ENCODE data around the gene STX18.
"Not testable (repeated sequence)": the region's sequence is repeated elsewhere in the genome, so short reads cannot be mapped to it uniquely, and the experiment has no call there.

The STX18 gene

GRCh38 chr4:4438891-4439290, 103.0 kb downstream of the STX18 start:
- no peak for DNase-seq (ENCODE audit: low read depth in 3 of 3)

DNA sequence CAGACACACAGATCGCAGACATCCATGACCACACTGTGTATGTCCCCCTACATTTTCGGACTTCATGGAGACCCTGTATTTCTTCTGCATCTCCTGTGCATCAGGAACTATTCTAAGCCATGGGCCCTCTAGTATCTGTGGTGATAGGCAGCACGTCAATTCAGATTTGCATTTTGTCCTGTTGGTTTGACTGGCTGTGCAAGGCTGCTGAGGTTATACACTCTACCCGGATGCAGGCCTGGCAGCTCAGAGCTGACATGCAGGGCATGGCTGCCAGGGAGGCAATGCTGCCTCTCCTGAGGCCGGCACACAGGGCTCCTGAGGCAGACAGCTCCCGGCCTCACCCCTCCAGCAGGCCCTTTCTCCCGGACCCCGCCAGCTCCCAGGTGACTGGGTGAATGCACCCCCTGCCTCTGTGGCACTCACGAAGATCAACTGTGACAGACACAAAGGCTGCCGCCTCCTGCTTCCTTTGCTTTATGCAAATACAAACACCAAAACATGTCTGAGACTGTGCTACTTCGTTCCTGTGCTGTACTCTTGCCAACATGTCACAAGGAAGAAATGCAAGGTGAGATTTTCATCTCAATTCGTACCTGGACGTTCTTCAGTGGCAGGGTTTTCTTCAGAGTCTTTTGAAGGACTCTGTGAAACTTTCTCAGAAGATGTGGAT, 103.9 kb downstream of the STX18 start:
- no peak for DNase-seq (ENCODE audit: low read depth in 3 of 3)

DNA sequence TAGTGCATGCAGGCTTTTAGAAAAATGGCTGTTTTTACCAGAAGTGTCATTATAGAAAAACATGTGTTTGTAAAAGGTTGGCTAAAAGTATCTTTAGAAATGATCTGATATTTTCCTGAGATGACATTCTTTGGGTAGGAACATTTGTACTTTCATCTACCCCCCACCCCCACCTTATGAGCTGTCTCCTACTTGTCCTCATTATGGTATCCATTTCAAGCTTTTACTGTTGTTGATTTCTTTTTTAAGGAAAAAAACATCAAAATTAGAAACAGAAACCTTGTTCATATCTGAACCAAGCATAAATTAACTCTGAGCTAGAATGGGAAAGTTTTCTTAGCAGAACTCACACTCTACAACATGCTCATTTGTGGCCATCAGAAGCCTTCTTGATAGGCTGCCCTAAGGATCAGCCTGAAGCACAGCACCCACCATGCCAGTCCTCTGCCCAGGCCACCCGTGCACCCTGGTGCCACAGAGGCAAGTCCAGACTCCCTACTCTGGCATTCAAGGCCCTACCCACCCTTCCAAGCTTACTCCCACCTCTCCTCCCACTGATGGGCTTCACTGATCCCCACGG, 105.5 kb downstream of the STX18 start:
- DNase-seq (ENCODE audit: low read depth in 3 of 3), result no peak

GRCh38 chr4:4433941-4434340, 107.9 kb downstream of the STX18 start:
- no peak for DNase-seq (ENCODE audit: low read depth in 3 of 3)

GRCh38 chr4:4432341-4433125, 109.3 kb downstream of the STX18 start:
- no peak for DNase-seq (ENCODE audit: low read depth in 3 of 3)

- peak; percentile 11 to 47 (median 14) for DNase-seq (ENCODE audit: low read depth in 3 of 3)
Measured at GRCh38 chr4:4430492-4431195, 111.2 kb downstream of the STX18 start.

DNA sequence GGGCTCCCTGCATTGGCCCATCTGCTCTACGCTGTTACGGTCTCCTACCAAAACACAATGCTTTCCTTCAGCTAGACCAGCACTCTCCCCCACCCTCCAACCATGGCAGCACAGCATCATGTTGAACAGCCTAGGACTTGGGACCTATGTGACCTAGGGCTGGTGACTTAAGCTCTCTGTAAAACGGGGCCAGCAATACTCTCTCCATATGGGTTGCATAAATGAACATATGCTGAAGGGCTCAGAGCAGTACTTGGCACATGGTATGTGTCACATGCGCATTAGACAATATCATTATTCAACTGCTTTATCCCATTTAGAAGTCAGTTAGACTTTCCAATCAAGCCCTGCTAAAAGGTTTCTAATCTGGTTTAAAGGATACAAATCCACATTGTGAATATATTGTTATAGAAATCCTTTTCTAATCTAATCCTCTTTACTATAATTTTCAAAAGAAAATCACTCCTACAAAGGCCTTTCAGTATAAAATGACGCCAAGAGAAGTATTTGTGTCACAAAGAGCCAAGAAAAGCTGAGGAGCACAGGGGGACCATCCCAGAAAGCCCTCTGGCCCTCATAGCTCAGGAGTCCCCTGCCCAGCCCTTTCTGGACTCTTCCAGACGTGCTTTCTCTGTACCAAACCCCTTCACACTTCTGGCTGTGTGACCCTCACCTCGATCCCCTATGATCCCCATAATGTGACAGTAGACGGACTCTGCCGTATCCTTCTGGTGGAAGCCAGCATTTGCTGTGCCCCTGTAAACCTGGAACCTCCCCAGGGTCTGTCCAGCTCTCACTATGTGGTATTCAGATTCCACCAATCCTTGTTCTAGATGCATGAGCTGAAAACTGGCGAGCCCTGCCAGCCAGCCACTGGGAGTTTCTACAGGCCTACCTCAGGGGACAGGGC, 112.6 kb downstream of the STX18 start:
- DNase-seq (ENCODE audit: low read depth in 3 of 3), result no peak

- no peak for DNase-seq (ENCODE audit: low read depth in 3 of 3)
Measured at GRCh38 chr4:4427886-4428285, 114.0 kb downstream of the STX18 start.

DNA sequence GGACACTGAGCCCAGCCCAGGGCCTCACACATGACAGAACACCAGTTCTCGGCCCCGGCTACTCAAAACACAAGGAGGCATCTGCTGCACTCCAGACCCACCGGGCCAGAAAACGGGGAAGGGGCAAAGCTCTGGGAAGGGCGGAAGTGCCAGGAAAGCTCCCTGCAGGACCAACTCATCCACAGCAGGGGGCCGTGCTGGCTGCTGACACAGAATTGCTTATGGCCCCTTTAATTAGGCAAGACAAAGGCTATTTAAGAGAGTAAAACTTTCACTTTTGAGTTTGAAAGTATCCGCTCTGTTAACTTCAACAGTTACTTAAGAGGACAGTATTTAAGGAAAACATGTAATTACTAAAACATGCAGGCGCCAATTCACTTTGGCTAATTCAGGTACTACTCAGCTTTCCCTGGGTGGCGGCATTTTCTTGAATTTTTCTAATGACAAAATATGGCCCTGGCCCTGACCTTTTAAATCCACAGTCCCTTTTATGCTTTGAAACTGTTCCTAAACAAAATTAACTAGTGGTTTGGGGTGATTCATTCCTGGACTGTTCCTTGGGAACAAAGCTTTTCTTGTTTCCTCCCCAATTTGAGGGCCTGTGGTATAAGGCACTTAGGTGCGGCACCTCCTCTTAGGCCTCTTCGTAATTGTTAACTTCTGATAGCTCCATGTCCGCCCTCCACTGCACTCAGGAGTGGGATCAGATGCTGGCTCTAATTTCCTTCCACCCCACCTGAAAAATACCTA, 114.6 kb downstream of the STX18 start:
- no peak for DNase-seq (ENCODE audit: low read depth in 3 of 3)

DNA sequence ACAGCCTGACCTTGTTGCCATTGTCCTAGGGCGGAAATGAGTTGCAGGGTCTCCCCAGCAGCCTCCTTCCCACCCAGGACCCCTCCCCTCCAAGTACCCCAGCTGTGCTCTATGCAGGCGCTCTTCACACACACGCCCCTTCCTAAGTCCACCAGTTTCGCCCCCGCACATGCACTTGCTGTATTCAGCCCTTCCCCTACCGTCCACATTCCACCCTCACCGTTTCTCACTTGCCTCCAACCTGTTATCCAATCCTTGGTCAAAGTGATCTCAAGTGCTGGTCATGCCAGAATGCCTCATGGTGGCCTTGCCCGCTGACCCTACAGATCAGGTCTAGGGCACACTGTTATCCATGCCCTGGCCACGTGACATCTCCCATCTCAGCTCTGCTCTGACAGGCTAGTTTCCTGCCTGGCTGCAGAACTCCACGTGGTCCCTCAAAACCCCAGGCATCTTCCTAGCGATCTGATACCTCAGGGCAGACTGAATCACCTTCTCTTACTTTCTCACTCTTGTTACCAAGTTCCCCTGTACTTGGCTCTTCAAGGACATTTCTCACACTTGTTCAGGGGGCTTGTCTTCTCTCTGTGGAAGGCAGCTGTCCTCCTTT, 115.2 kb downstream of the STX18 start:
- no peak for DNase-seq (ENCODE audit: low read depth in 3 of 3)

DNA sequence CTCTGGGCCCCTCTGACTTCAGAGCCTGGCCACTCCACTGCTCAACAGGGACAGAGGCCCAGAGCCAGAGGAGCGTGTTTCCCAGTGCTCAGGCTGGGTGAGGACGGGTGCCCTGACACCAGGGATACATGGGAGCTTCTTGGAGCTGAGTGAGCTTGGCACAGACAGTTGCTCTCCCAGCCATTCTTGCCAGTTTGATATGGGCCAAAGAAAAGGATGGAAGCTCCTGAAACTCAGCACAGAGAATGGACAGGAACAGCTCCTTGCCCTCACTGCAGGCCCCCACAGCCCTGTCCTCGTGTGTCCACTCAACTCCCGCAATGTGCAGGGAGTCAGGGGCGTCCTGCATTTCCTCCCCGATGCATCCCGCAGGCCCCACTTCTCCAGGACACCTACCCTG, 116.2 kb downstream of the STX18 start:
- DNase-seq (ENCODE audit: low read depth in 3 of 3), result no peak

DNA sequence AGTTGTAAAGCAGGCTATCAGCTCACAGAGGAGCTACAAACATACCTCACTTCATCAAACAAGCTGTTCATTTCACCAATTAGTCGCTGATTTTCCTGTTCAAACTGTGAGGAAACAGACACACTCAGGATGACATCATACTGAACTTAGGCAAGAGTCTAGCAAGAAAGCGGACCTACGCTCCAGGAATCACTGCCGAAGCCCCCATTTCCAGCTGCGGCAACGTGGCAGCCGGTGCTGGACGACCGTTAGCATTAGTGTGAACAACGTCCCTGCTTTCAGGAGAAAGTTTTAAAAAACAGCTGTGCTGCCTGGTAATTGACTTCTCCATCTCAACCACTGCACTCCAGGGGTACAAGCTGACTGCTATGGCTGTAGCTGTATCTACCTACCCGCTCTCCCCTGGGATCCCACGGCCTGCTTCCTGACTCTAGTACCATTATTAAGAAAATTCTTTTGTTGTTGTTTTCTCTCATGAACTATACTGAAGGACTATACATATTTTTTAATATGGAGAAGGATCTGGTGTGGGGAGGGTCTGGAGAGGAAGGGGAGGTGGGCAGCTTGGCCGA, 116.6 kb downstream of the STX18 start:
- no peak for DNase-seq (ENCODE audit: low read depth in 3 of 3)

GRCh38 chr4:4424499-4425115, 117.2 kb downstream of the STX18 start:
- no peak for DNase-seq (ENCODE audit: low read depth in 3 of 3)

DNA sequence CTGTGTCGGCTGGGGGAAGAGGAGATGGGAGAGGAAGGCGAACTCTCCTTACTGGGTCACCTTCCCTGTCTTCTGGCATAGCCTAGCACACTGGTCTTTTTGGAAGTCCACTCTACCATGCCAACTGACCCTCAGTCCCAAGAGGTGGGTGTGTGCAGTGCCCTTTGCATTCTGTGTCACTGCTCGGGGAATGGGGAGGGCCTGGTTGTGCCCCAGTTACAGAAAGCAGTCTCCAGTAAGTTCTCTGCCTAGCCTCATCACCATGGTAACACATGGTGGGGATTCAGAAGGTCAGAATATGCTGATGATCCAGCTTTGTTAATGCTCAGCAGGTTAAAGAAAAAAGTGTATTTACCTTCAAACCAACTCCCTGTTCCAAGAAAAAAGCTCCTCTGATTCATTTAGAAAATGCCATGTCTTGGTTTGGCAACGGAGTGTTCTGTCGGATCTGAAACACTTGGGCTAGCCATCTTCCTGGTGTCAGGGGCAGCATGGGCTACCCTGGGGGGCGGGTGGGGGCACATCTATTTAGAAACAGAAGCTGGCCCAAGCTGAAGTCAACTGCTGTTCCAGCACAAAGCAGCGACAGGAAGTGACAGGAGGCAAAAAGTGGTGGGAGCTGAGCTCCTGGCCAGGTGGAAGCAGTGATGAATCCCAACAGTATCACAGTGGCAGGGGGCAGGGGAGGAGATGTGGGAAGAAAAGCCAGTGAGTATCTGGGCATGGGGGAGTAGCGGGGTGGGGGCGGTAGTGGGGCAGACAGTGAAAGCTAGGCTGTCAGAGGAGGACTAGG, 117.9 kb downstream of the STX18 start:
- DNase-seq (ENCODE audit: low read depth in 3 of 3), result no peak

DNA sequence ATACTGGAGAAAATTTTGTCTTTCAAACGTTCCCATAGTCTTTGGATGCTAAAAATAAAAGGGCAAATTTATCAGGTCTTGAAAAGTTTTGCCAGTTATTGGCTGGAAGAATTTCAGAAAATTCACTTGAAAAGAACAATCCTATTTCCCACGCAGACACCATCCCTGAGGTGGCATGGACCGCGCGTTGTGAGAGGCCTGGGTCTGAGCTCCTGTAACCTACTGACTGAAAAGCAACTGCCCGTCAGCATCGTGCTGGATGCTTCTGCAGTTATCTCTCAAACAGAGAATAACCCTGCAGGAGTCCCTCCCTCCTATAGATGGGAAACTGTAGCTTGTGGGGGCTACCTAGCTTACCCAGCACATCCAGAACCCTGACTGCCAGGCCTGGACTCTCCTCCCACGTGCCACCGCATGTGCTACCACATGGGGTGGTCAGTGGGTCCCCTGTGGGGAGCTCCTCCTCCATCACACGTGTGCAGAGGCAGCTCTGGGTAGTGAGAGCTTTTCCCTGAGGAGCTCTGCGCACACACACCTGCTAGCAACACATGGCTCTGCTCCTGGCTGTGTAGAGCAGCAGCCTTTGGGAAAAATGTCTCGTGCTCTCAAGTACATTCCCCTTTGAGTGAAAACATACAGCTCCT, 118.9 kb downstream of the STX18 start:
- no peak for DNase-seq (ENCODE audit: low read depth in 3 of 3)

GRCh38 chr4:4422117-4422516, 119.7 kb downstream of the STX18 start:
- DNase-seq (ENCODE audit: low read depth in 3 of 3), result not testable (repeated sequence)

DNA sequence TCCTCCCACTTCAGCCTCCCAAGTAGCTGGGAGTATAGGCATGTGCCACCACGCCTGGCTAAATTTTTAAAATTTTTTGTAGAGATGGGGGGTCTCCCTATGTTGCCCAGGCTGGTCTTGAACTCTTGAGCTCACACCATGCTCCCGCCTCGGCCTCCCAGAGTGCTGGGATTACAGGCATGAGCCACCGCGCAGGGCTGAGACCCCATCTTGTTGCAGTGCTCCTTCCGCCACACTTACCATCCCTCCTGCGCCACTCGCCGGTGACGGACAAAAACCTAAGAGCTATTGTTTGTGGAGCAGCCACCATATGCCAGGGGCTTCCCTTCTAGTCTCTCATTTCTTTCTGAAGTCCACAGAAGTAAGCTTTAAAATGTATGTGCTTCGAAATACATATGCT, 120.5 kb downstream of the STX18 start:
- DNase-seq (ENCODE audit: low read depth in 3 of 3), result no peak

- no peak for DNase-seq (ENCODE audit: low read depth in 3 of 3)
Measured at GRCh38 chr4:4420421-4420820, 121.4 kb downstream of the STX18 start.

Data from stimulated activated CD4-positive, alpha-beta T cell treated with anti-CD3 and anti-CD28 coated beads, TNF-alpha, amount 100 ng/mL, for 24 hours (primary cell).